Loucy (cell line): ENCODE measurements around the gene MAP2K3.

Experiments used
- H2AFZ ChIP-seq: fragments of 200-600 bp; sonication (generic); 2 replicates; pipeline ENCODE4 v1.6.0; 2016; ENCODE audit warnings: antibody characterized with exemption, mild to moderate bottlenecking, low read length, moderate library complexity
- H3F3A ChIP-seq: fragments of 200-600 bp; 2 replicates; pipeline ENCODE4 v1.6.0; 2016; ENCODE audit warnings: antibody characterized with exemption, low read depth, mild to moderate bottlenecking
- H3K27me3 ChIP-seq: fragments of 200-600 bp; sonication (generic); 2 replicates; pipeline ENCODE4 v1.6.1; 2014; ENCODE audit warnings: low read length, mild to moderate bottlenecking; ENCODE audit not compliant: insufficient read depth, poor library complexity, severe bottlenecking
- H3K36me3 ChIP-seq: fragments of 200-600 bp; sonication (generic); 2 replicates; pipeline ENCODE4 v1.6.1; 2016; ENCODE audit warnings: low read length; ENCODE audit not compliant: insufficient read depth
- H3K4me1 ChIP-seq: fragments of 200-600 bp; sonication (generic); 2 replicates; pipeline ENCODE4 v1.5.1; 2014; ENCODE audit warnings: low read length, mild to moderate bottlenecking; ENCODE audit not compliant: insufficient read depth, poor library complexity, severe bottlenecking
- H3K4me2 ChIP-seq: fragments of 200-600 bp; sonication (generic); 2 replicates; pipeline ENCODE4 v1.6.0; 2014; ENCODE audit warnings: antibody characterized with exemption, low read length, low read depth, mild to moderate bottlenecking; ENCODE audit not compliant: poor library complexity, severe bottlenecking
- H3K4me3 ChIP-seq: fragments of 200-600 bp; sonication (generic); 2 replicates; pipeline ENCODE4 v1.5.1; 2014; ENCODE audit warnings: low read length, mild to moderate bottlenecking, mixed read lengths; ENCODE audit not compliant: poor library complexity, severe bottlenecking
- H3K79me2 ChIP-seq: fragments of 200-600 bp; sonication (generic); 2 replicates; pipeline ENCODE4 v1.6.1; 2014; ENCODE audit warnings: low read length; ENCODE audit not compliant: insufficient read depth
- H3K9ac ChIP-seq: fragments of 200-600 bp; sonication (generic); 2 replicates; pipeline ENCODE4 v1.6.0; 2014; ENCODE audit warnings: mild to moderate bottlenecking, low read depth, low read length, moderate library complexity; ENCODE audit not compliant: poor library complexity, severe bottlenecking
- H3K9me2 ChIP-seq: fragments of 200-600 bp; sonication (generic); replicated peaks from 2 replicates; pipeline ENCODE4 v1.6.1; 2016; ENCODE audit warnings: low read depth, low read length, mixed read lengths
- H3K9me3 ChIP-seq: fragments of 200-600 bp; sonication (generic); 2 replicates; pipeline ENCODE4 v1.6.1; 2014; ENCODE audit warnings: mild to moderate bottlenecking, antibody characterized with exemption, low read length, low read depth; ENCODE audit not compliant: insufficient read depth
- H4K20me1 ChIP-seq: fragments of 200-600 bp; sonication (generic); 2 replicates; pipeline ENCODE4 v1.6.0; 2014; ENCODE audit warnings: antibody characterized with exemption, low read length, mild to moderate bottlenecking; ENCODE audit not compliant: insufficient read depth, poor library complexity, severe bottlenecking
- EZH2phosphoT487 ChIP-seq: fragments of 200-600 bp; IDR thresholded peaks from 2 replicates; pipeline ENCODE4 v1.6.1; 2018; ENCODE audit warnings: antibody characterized with exemption, mild to moderate bottlenecking, moderate library complexity, borderline replicate concordance
- TF ChIP-seq, protein P1 (sequence below): fragments of 200-600 bp; sonication (generic); conservative IDR thresholded peaks from 2 replicates; pipeline ENCODE4 v1.5.1; 2014; ENCODE audit warnings: mild to moderate bottlenecking, antibody characterized with exemption, low read length

MAP2K3 gene

DNA sequence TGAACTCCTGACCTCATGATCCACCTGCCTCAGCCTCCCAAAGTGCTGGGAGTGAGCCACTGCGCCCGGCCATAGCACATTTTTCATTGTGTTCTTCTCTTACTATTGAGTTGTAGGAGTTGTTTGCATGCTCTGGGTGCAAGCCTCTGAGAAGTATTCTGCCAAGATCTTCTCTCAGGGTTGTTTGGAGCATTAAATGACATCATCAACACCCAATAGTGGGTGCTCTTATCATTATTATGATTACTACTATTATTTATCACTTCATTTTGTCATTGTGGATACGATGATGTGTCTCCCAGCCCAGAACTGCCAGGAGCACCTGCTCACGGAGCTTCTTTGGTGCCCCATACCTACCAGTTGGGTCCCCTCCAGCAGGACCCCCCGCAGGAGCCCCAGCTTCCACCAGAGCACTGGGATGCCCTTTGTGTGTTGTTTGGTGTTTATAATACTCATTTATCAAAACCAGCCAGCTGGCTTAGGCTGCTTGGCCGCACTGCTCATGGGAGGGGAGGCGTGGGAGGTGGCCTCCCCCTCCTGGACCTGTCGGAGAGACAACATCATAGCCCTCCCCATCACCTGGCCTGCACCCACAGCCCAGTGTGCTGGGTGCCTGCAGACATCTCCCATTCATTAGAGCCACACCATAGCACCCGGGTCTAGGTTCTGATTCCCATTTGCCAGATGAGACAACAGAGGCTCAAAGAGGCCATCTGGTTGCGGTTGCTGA, 12.9 kb upstream of the MAP2K3 start:
- no peaks in the 10 kb centered on the region for H3K36me3 ChIP-seq
- H3K9me3 ChIP-seq = no peaks in the 10 kb centered on the region
- no peaks in the 10 kb centered on the region for H3K79me2 ChIP-seq
- H3K4me2 ChIP-seq = no peak overlapping the region
- no peak for TF ChIP-seq EZH2phosphoT487
- TF ChIP-seq, protein P1, sequence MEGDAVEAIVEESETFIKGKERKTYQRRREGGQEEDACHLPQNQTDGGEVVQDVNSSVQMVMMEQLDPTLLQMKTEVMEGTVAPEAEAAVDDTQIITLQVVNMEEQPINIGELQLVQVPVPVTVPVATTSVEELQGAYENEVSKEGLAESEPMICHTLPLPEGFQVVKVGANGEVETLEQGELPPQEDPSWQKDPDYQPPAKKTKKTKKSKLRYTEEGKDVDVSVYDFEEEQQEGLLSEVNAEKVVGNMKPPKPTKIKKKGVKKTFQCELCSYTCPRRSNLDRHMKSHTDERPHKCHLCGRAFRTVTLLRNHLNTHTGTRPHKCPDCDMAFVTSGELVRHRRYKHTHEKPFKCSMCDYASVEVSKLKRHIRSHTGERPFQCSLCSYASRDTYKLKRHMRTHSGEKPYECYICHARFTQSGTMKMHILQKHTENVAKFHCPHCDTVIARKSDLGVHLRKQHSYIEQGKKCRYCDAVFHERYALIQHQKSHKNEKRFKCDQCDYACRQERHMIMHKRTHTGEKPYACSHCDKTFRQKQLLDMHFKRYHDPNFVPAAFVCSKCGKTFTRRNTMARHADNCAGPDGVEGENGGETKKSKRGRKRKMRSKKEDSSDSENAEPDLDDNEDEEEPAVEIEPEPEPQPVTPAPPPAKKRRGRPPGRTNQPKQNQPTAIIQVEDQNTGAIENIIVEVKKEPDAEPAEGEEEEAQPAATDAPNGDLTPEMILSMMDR = no peak
- no peaks in the 10 kb centered on the region for H3K27me3 ChIP-seq
- H4K20me1 ChIP-seq = no peaks in the 10 kb centered on the region
- H3K9ac ChIP-seq = no peak overlapping the region
- H3K4me1 ChIP-seq = peaks cover 12% of the 10 kb centered on the region
- no peak overlapping the region for H3K4me3 ChIP-seq
- no peaks in the 10 kb centered on the region for H3K9me2 ChIP-seq
- H2AFZ ChIP-seq = no peak overlapping the region
- no peaks in the 10 kb centered on the region for H3F3A ChIP-seq

DNA sequence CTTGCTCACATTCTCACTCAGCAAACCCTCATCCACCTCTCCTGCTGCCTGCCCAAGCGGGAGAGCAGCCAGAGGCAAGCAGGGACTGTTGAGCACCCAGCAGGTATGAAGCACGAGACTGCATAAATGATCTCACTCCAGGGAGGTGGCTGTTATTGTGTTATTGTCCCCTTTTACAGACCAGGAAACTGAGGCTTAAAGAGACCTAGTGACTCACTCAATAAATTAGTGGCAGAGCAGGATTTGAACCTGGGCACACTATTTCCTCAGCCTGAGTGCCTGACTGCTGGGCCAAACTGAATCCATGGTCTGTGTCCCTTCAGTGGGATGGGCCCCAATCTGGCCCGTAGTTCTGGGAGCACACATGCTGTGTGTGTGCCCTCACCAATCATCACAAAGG, 12.3 kb upstream of the MAP2K3 start:
- H3K4me2 ChIP-seq = no peak overlapping the region
- H3K36me3 ChIP-seq = no peaks in the 10 kb centered on the region
- H3K4me3 ChIP-seq = no peak overlapping the region
- peaks cover 12% of the 10 kb centered on the region for H3K4me1 ChIP-seq
- no peak overlapping the region for H2AFZ ChIP-seq
- no peaks in the 10 kb centered on the region for H3F3A ChIP-seq
- no peaks in the 10 kb centered on the region for H3K9me3 ChIP-seq
- no peaks in the 10 kb centered on the region for H4K20me1 ChIP-seq
- H3K27me3 ChIP-seq = no peaks in the 10 kb centered on the region
- H3K9me2 ChIP-seq = no peaks in the 10 kb centered on the region
- H3K9ac ChIP-seq = no peak overlapping the region
- no peaks in the 10 kb centered on the region for H3K79me2 ChIP-seq
- TF ChIP-seq, protein P1 = no peak
- no peak for TF ChIP-seq EZH2phosphoT487

DNA sequence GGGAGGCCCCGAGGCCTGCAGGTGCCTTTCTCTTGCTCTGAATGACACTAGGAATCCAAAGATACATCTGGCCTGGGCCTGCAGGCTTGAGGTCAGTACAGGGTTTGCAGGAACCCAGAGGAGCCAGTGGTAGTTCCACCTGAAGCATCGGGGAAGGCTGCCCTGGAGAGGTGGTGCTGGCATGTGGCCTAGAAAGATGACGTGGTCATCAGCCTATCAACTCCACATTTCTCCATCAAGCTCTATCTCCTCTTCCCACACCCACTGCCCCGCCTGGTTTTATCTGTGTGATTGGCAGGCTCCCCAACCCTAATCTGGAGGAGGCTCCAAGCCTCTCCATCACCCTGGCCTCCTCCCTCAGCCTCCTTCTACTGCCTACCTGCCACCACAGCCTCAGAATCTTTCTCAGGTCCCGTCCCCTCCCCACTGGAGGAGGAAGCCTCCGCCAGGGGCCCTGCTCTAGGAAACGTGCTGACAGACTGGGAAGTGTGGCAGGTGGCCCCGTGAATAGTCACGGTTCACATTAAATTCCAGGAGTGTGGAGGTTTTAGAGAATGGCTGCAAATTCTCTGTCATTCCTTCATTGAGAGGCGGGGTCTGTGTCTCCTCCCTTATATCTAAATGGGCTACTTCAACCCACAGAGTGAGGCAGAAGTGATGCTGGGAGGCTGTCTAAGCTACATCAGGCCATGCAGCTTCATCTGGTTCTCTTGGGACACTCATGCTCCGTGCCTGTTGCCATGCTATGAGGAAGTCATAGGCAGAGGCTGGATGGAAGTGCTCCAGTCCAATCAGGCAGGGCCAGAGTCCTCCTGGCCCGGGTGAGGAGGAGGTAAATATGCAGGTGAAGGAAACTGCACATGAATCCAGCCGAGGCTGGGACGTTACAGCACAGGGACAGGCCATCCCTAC, 11.4 kb upstream of the MAP2K3 start:
- Histone ChIP-seq H3K4me3 (no peak overlapping the region), H3K9me2 (no peaks in the 10 kb centered on the region), H3K4me1 (peaks cover 7% of the 10 kb centered on the region), H3K79me2 (no peaks in the 10 kb centered on the region), H3K4me2 (no peak overlapping the region), H3K36me3 (no peaks in the 10 kb centered on the region), H3F3A (no peaks in the 10 kb centered on the region), H4K20me1 (no peaks in the 10 kb centered on the region), H2AFZ (no peak overlapping the region), H3K9me3 (no peaks in the 10 kb centered on the region), H3K9ac (no peak overlapping the region), H3K27me3 (no peaks in the 10 kb centered on the region)
- TF ChIP-seq, protein P1 = no peak
